Lung microvascular endothelial cell (primary cell): Measurements from ENCODE around the gene ST8SIA5. TPM values are rescaled to one million over a fixed set of nuclear protein-coding genes. Genes with fewer than 3 reads are reported as not detected.
A peak's percentile ranks its signal among the peaks of the same experiment; 100 is the strongest.

Experiments used
- DNase-seq, 2 donors: peaks; one replicate each; pipeline versions ENCODE4 v3.0.0 to v3.0.0-alpha.2; 2010; ENCODE audit warnings: low read depth in 2 of 2
- total RNA-seq: library from RNA; depleted of rRNA; stranded (reverse); fragments of >200 nt; gene quantifications from 2 replicates; pipeline ENCODE4 v1.2.1, GENCODE V29; 2014

The ST8SIA5 gene
- total RNA-seq, 1 donor from 2014 or later: not detected

- peak; percentile 17 to 41 for DNase-seq
Observed at GRCh38 chr18:46676182-46676835, 80.5 kb downstream of the ST8SIA5 start.

GRCh38 chr18:46675112-46675511 is 81.7 kb downstream of the ST8SIA5 start:
- DNase-seq: no peak

GRCh38 chr18:46672062-46672970 is 84.5 kb downstream of the ST8SIA5 start:
- DNase-seq: peak; percentile 16 to 30

- no peak for DNase-seq
Observed at GRCh38 chr18:46668694-46669093, 88.2 kb downstream of the ST8SIA5 start.

- DNase-seq: no peak
Observed at GRCh38 chr18:46668135-46668534, 88.7 kb downstream of the ST8SIA5 start.

GRCh38 chr18:46663539-46663938 is 93.3 kb downstream of the ST8SIA5 start:
- DNase-seq: no peak

GRCh38 chr18:46660957-46661749 is 95.7 kb downstream of the ST8SIA5 start:
- DNase-seq: peak; percentile 34 to 56

- DNase-seq: no peak
Observed at GRCh38 chr18:46659484-46659883, 97.4 kb downstream of the ST8SIA5 start.

- no peak for DNase-seq
Observed at GRCh38 chr18:46657115-46657955, 99.5 kb downstream of the ST8SIA5 start, which contains the start of gene LOXHD1. LOXHD1 (minus strand) TSS chr18:46657220; CDS start chr18:46657033, 187 bp downstream.

- no peak for DNase-seq
Observed at GRCh38 chr18:46656326-46657114, 100.3 kb downstream of the ST8SIA5 start.

GRCh38 chr18:46652372-46652771 is 104.5 kb downstream of the ST8SIA5 start:
- DNase-seq: no peak

GRCh38 chr18:46650681-46651080 is 106.2 kb downstream of the ST8SIA5 start:
- DNase-seq: no peak

- DNase-seq: no peak
Observed at GRCh38 chr18:46649071-46649862, 107.6 kb downstream of the ST8SIA5 start.

- DNase-seq: no peak
Observed at GRCh38 chr18:46646468-46646867, 110.4 kb downstream of the ST8SIA5 start.

GRCh38 chr18:46642561-46642960 is 114.3 kb downstream of the ST8SIA5 start:
- no peak for DNase-seq

- DNase-seq: no peak
Observed at GRCh38 chr18:46641917-46642316, 114.9 kb downstream of the ST8SIA5 start.

- DNase-seq: no peak
Observed at GRCh38 chr18:46639386-46639785, 117.5 kb downstream of the ST8SIA5 start.

- DNase-seq: no peak
Observed at GRCh38 chr18:46636040-46636630, 120.7 kb downstream of the ST8SIA5 start.
